Measurements from ENCODE around the gene VILL.

DNA sequence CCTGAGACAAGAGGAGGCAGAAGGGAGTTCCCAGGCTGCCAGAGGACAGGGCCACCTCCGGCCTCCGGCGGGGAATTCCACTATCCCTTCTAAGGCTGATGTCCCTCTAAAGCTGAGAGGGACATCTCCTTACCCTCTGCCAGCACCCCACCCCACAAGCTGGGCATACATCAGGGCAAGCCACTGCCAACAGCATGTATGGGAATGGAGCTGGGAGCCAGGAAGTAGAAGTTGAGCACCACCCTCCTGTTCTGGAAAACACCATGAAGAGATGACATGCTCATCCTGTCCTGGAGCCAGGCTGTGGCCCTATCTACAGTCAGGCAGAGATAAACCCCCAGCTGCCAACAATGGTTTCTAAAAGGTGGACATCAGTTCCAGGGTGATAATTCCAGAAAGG is 31.7 kb downstream of the VILL start:
- TF ChIP-seq, protein P1, sequence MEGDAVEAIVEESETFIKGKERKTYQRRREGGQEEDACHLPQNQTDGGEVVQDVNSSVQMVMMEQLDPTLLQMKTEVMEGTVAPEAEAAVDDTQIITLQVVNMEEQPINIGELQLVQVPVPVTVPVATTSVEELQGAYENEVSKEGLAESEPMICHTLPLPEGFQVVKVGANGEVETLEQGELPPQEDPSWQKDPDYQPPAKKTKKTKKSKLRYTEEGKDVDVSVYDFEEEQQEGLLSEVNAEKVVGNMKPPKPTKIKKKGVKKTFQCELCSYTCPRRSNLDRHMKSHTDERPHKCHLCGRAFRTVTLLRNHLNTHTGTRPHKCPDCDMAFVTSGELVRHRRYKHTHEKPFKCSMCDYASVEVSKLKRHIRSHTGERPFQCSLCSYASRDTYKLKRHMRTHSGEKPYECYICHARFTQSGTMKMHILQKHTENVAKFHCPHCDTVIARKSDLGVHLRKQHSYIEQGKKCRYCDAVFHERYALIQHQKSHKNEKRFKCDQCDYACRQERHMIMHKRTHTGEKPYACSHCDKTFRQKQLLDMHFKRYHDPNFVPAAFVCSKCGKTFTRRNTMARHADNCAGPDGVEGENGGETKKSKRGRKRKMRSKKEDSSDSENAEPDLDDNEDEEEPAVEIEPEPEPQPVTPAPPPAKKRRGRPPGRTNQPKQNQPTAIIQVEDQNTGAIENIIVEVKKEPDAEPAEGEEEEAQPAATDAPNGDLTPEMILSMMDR (conservative IDR thresholded peaks at IDR 0.05 in 1 of 2, IDR thresholded peaks at IDR 0.05 in 1 of 2; ENCODE audit: extremely low read depth in 1 of 2, insufficient read depth in 1 of 2, low read depth in 1 of 2, low read length in 2 of 2) = no peak
- TF ChIP-seq EZH2 (IDR thresholded peaks at IDR 0.05; ENCODE audit: borderline replicate concordance, low read length) = no peak
